C4-2B (cell line): ENCODE data around the gene IL12RB1.

Source experiments
- CTCF ChIP-seq: fragments of 450-650 bp; conservative IDR thresholded peaks from 2 replicates; pipeline ENCODE4 v1.5.1; 2017; ENCODE audit warnings: mild to moderate bottlenecking
- ZFX ChIP-seq: fragments of 450-650 bp; IDR thresholded peaks from 2 replicates; pipeline ENCODE4 v1.6.1; 2017

- TF ChIP-seq CTCF (no peak; the same call in 1 of the 2 replicates), ZFX (no peak)
Measured at GRCh38 chr19:18063463-18063862, 23.3 kb downstream of the IL12RB1 start.
